T follicular helper cell (primary cell): ENCODE data around the gene NKAIN1.
"Not testable (repeated sequence)": the region's sequence is repeated elsewhere in the genome, so short reads cannot be mapped to it uniquely, and the experiment has no call there.

Source experiments
- DNase-seq: peaks from one replicate; pipeline ENCODE4 v3.0.0-alpha.2; 2020; ENCODE audit warnings: low read depth

NKAIN1 gene

DNA sequence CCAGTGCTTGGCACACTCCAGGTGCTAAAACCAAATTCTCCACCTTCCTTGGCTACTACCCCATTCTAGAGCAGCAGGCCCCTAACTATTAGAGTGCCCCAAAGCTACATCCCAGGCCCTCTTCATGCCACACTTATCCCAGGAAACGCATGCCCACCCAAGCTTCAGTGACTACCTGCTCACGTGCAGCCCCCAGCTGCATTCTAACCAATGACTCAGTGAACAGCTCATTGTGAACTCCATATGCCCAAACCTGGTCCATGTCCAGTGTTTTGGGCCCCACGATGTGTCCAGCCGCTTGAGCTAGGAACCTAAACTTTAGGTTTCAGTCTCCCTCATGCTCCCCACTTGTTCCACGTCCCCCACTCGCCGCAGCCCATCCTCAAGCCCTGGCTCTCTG, 41.5 kb downstream of the NKAIN1 start:
- DNase-seq = no peak

GRCh38 chr1:31196685-31197084, 43.0 kb downstream of the NKAIN1 start:
- DNase-seq = no peak

DNA sequence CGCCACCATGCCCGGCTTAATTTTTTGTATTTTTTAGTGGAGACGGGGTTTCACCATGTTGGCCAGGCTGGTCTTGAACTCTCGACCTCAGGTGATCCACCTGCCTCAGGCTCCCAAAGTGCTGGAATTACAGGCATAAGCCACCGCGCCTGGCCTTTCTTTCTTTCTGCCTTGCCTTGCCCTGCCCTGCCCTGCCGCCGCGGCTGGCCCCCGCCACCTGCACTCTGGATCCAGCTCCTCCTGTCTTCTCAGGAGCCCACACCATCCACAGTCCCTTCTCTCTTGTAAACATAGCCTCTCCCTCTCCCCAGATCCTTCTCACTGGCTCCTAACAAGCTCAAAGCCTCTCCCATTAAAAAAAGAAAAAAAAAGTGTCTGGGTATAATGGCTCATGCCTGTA, 44.4 kb downstream of the NKAIN1 start:
- not testable (repeated sequence) for DNase-seq

DNA sequence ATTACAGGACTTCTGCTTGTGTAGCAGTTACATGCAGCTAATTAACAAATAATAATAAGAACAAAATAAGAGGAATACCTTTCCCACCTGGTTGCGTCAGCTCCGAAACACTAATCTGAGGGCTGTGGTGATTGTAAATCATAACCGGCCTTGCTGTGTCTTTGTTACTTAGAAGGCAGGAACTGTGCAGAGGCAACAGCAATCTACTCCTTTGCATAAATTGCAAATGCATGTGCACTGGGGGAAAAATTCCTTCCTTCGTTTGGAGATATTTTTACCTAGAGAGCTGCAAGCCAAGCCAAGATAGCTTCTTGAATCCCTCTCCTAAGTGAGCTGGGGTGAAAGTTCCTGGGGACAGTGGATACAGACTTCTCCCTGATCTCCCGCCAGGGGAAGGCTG, 46.0 kb downstream of the NKAIN1 start:
- DNase-seq = no peak

DNA sequence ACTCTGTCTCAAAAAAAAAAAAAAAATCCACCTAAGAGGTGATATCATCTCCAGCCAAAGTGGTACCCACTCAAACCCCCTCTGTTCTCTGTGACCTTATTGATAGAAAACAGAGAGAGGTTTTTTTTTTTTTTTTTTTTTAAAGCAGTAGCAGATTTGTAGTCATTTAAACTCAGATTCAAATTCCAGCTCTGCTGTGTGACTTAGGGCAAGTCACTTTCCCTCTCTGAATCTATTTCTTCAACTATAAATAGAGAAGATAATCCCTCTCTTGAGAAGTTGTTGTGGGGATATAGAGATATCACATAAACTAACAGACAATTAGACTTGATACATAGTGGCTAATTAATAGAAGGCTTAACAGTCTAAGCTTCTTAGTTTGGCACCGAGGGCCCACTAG, 48.4 kb downstream of the NKAIN1 start:
- no peak for DNase-seq

DNA sequence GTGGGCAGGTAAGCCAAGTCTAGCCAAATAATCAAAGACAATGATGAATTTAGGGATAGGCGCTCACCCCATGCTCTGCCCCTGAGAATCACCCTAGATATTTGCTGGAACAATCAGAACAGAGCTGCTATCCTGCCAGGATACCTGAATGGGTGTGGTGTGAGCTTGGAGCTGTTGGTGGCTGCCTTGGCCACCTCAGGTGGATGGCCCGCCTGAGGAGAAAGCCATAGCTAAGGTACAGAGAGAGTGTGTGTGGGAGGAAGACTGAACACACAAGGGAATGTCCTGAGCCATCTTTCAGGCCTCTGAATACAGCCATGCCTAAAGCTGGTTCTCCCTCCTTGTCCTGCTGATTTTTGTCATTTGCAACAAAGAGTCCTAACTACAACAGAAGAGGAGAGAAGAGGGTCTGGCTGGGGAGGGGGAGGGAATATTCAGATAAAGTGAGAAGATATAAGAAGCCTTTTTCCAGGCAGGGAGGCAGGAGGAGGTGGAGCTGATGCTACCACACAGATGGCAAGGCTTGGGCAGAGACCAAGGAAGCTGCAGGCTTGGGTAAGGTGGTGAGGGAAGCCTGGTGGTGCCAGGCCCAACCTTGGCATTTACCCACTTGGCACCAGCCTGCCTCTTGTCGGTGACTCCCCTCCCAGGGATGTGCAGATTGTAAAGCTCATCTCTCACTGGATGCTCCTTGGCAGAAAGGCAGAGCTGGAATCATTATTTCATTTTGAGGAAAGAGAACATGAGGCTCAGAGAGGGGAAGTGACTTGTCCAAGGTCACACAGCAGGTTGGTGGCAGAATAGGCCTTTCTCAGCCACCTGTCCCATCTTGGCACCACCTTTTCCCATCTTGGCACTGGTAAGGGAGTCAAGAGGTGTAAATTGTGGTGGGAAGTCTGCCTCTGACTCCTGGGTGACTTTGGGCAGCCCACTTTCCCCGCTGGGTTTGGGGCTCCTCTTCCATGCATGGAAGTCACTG, 49.7 kb downstream of the NKAIN1 start:
- no peak for DNase-seq

DNA sequence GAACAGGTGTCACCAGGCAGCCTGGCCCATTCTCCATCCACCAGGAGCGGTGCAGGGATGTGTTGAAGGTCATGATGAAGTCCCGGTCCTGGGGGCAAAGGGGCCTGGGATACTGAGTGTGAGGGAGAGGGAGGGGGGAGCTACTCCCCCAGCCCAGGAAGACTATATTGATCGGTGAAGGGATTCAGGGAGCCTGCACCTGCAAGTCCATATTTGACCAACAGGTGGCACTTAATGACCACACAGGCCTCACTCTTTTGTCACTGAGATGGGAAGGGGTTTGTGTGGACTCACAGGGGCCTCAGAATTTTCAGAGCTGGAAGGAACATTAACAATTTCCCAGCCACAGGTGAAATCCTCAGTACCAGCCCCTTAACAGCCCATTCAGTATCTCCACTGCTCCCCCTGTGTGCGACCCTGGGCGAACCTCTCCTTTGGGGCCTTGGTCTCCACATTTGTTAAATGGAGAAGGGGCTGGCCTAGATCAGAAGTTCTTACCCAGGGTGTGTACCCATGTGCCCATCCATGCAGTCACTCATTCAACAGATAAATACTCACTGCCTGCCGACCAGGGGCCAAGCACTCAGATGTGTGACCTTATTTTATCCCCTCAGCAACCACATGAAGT, 55.6 kb downstream of the NKAIN1 start:
- DNase-seq = no peak

DNA sequence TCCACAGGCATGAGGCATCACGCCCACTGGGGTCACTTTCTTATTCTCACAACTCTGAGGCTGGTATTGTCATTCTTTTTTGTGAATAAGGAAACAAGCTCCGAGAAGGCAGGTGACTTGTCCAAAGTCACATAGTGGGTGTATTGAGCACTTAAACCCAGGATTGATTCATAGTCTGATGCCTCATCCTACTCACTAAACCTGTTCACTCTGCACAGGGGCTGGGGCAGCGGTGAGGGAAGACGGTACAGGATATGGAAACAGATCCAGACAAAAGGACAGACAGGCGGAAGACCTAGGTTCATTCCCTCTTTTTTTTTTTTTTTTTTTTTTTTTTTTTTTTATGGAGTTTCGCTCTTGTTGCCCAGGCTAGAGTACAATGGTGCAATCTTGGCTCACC, 56.6 kb downstream of the NKAIN1 start:
- no peak for DNase-seq

DNA sequence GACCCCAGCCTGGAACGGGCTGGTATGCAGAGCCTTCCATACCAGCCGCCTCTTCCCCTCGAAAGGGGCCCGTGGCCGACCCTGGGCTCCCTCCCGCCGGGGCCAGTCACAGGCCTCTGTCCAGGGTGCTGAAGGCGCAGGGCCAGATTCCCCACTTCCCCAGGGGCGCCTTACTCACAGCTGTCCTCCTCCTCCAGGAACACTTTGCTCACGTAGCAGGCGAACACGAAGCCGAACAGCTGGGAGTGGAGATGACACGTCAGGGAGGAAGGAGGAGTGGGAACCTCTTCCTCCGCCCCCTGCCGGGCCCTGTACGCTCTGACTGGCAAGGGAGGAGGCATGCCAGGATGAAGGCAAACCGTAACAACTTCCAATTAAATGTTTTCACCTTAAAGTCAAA, 57.3 kb downstream of the NKAIN1 start:
- DNase-seq = no peak

DNA sequence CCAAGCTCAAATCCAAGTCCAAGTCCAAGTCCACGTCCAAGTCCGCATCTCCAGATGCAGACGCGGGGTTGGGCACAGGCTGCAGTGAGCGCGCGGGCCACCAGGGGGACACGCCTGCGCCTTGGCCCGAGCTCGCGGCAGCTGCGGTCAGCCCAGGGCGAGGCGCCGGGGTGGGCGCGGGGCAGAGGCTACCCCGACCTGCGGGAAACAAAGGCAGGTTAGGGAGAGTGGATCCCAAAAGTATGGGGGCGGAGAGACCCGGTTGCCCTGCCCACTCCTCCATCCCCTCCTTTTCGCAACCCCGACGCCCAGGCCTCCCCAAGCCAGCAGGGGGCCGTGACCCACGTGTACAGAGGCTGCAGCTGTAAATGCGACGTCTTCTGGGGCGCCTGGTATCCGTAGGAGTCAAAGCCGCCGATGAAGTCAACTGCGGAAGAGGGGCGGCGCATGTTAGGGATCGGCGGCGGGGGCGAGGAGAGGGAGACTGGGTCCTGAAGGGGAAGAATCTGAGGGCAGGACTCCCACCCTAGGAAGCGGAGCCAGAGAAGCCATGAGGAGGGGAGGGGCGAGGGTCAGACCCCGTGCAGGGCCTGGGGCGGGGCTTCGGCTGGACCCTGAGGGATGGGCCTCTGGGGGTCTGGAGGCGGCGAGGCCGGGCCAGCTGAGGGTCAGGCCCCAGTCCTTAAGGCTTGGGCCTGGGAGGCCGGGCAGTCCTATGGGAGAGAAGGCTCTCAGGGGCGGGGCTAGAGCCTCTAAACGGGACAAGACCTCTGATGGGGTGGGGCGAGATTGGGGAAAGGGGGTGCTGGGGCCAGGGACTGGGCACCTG, 58.0 kb downstream of the NKAIN1 start:
- DNase-seq = peak; percentile 9

- no peak for DNase-seq
Observed at GRCh38 chr1:31180338-31180737, 59.3 kb downstream of the NKAIN1 start.

GRCh38 chr1:31176291-31176690, 63.4 kb downstream of the NKAIN1 start:
- DNase-seq = not testable (repeated sequence)

DNA sequence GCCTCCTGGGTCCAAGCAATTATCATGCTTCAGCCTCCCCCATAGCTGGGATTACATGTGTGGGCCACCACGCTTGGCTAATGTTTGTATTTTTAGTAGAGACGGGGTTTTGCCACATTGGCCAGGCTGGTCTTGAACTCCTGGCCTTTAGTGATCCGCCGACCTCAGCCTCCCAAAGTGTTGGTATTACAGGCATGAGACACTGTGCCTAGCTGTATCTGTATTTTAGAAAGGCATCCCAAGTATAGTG, 69.3 kb downstream of the NKAIN1 start:
- DNase-seq = no peak

- no peak for DNase-seq
Observed at GRCh38 chr1:31166462-31166861, 73.2 kb downstream of the NKAIN1 start.

- no peak for DNase-seq
Observed at GRCh38 chr1:31164291-31164690, 75.4 kb downstream of the NKAIN1 start.

GRCh38 chr1:31163866-31164265, 75.8 kb downstream of the NKAIN1 start:
- no peak for DNase-seq

DNA sequence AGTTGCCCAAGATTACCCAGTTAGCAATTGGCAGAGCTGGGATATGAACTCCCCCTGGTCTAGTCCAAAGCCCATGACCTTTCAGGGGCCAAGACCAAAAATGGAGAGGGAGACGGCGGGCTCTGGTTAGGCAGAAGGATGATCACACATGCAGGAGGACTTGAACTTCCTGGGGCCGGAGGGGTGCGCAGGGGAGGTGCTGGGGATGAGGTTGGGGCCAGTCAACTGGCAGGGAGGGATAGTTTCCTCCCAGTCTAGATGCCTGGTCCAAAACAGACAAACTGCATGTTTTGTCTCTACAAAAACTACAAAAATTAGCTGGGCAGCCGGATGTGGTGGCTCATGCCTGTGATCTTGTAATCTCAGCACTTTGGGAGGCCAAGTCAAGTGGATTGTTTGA, 78.1 kb downstream of the NKAIN1 start:
- DNase-seq = no peak

- DNase-seq = no peak
Observed at GRCh38 chr1:31159869-31160611, 79.6 kb downstream of the NKAIN1 start.

DNA sequence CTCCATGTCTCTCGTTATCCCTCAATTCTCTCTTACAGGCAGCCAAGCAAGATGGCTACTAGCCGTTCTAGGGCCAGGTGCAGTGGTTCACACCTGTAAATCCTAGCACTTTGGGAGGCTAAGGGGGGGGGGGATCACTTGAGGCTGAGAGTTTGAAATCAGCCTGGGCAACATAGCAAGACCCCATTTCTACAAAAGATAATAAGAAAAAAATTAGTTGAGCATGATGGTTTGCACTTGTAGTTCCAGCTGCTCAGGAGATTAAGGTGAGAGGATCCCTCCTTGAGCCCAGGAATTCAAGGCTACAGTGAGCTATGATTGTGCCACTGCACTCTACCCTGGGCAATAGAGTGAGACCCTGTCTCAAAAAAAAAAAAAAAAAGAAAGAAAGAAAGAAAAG, 80.4 kb downstream of the NKAIN1 start:
- DNase-seq = no peak

DNA sequence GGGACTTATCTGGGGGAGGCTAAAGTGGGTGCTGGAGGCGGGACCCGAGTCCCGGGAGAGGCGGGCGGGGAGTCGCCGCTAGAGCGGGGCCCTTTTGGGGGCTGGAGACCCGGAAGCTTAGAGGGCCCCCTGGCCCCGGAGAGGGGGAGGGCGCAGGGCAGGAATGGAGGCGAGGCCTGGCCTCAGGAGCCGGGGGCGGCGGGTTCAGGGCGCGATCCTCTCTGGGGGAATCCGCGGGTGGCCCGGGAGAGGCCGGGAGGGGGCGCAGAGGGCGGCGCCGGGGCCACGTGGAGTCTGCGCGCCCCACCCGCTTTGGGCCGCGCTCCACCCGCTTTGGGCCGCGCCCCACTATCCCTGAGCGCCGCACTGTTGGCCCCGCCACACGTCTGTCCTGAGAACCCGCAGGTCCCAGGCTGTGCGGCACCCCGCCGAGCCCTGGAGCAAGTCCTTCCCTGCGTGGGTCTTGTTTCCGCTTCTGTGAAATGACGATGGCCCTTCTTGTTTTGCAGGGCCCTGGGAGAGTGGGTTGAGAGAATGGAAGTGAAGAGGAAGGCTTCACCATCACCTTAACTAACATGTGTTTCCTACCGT, 84.4 kb downstream of the NKAIN1 start:
- peak; percentile 25 for DNase-seq

DNA sequence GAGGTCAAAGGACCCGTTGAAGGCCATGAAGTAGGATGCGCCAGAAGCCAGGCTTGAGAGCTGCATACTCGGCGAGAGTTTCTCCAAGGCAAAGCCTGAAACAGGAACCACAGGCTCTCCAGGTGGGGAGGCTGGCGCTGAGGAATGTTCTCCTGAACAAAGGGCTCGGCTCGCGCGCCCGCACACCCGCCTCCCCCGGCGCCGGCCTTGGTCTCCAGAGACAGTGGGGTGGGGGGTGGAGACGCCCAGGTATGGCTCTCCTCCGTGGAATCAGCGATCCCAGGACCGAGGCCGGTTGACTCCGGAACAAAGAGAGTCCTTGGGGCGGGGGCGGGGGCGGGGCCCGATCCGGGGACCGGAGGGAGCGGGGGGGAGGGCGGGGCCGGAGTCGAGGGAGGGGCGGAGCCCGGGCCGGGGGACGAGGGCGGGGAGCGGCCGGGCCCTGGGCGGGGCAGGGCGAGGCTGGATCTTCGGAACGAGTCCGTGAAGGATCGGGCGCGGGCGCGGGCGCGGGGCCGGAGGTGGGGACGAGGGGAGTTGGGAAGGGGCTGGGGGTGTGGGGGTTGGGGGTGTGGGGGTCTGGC, 85.0 kb downstream of the NKAIN1 start:
- DNase-seq = peak; percentile 40
